ENCODE measurements around the gene CRYL1. TPM values are rescaled to one million over a fixed set of nuclear protein-coding genes. Genes with fewer than 3 reads are reported as not detected.

Gene CRYL1
- total and polyA plus RNA-seq, 2 experiments from 2014 or later = 11.3 to 16.1 TPM

- Histone ChIP-seq H3K9ac (no peak overlapping the region), H3K4me2 (ENCODE audit: unreplicated experiment) (no peak overlapping the region), H3K4me3 (no peak overlapping the region), H3K9me2 (ENCODE audit: insufficient read depth) (no peaks in the 10 kb centered on the region), H3K4me1 (ENCODE audit: insufficient read depth) (no peaks in the 10 kb centered on the region), H4K20me1 (ENCODE audit: insufficient read depth) (no peaks in the 10 kb centered on the region), H3K27ac (no peak overlapping the region), H3F3A (ENCODE audit: insufficient read depth) (no peaks in the 10 kb centered on the region), H3K36me3 (ENCODE audit: low read depth) (no peaks in the 10 kb centered on the region), H3K27me3 (replicated peaks; ENCODE audit: insufficient read depth) (no peaks in the 10 kb centered on the region), H3K79me2 (ENCODE audit: insufficient read depth) (no peaks in the 10 kb centered on the region), H2AFZ (no peak overlapping the region), H3K9me3 (ENCODE audit: low read depth) (no peaks in the 10 kb centered on the region)
- in situ Hi-C loops (cut with MboI) = loop anchor here (10.0 kb wide), 1 partner anchor 288 kb away; the partner anchor contains the start of gene GJB2
- TF ChIP-seq EZH2phosphoT487 (IDR thresholded peaks at IDR 0.05; ENCODE audit: insufficient read depth, low read depth) (no peak), EZH2 (IDR thresholded peaks at IDR 0.05; ENCODE audit: insufficient read depth, poor library complexity, severe bottlenecking) (no peak)
- no peak for DNase-seq
- 83 to 88% methylated on average over 11 of the region's 11 CpGs for WGBS, 2 experiments (ENCODE audit: low coverage in 1 of 2, low lambda C conversion rate in 2 of 2, missing lambda C conversion rate in 2 of 2)
Measured at GRCh38 chr13:20482275-20482761, 43.3 kb downstream of the CRYL1 start.

GRCh38 chr13:20477394-20477793 is 48.3 kb downstream of the CRYL1 start:
- no peak for TF ChIP-seq EZH2phosphoT487 (IDR thresholded peaks at IDR 0.05; ENCODE audit: insufficient read depth, low read depth)
- no peak for TF ChIP-seq EZH2 (IDR thresholded peaks at IDR 0.05; ENCODE audit: insufficient read depth, poor library complexity, severe bottlenecking)
- Histone ChIP-seq H3K9ac (no peak overlapping the region), H3F3A (ENCODE audit: insufficient read depth) (no peaks in the 10 kb centered on the region), H3K27ac (no peak overlapping the region), H3K79me2 (ENCODE audit: insufficient read depth) (no peaks in the 10 kb centered on the region), H3K36me3 (ENCODE audit: low read depth) (no peaks in the 10 kb centered on the region), H3K4me3 (no peak overlapping the region), H3K9me3 (ENCODE audit: low read depth) (no peaks in the 10 kb centered on the region), H2AFZ (no peak overlapping the region), H3K9me2 (ENCODE audit: insufficient read depth) (no peaks in the 10 kb centered on the region), H3K4me1 (ENCODE audit: insufficient read depth) (no peaks in the 10 kb centered on the region), H3K27me3 (replicated peaks; ENCODE audit: insufficient read depth) (no peaks in the 10 kb centered on the region), H4K20me1 (ENCODE audit: insufficient read depth) (no peaks in the 10 kb centered on the region), H3K4me2 (ENCODE audit: unreplicated experiment) (no peak overlapping the region)
- WGBS, 2 experiments (ENCODE audit: low coverage in 1 of 2, low lambda C conversion rate in 2 of 2, missing lambda C conversion rate in 2 of 2) = 86 to 91% methylated on average over 3 of the region's 3 CpGs
- in situ Hi-C loops (cut with MboI) = no loop called here
- DNase-seq = no peak

DNA sequence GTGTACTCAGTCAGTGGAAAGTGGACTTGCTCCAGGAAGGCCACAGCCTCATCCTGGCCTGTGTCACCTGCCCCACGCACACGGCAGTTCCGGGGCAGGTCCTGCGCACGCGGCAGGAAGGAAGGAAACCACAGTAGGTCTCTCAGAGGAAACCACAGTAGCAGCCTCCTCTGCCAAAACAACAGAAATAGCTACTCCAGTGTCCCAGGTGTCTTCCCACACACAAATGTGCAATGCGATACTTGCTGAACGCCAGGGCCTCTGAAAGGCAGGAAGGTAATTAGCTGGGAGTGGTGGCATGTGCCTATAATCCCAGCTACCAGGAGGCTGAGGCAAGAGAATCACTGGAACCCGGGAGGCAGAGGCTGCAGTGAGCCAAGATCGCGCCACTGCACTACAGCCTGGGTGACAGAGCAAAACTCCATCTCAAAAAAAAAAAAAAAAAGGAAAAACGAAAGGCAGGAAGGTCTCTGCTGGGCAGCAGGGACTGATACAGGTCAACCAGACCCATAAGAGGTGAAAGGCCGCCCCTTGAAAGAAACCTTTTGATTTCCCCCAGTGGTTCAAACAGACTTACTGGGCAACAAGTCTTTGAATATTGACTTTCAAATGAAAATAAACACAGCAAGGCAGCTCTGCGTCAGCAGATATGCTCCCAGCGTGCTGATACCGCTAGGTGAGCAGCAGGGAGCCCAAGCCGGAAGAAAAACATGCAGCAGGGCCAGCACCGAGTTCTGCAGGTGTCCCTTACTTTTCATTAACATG is 49.5 kb downstream of the CRYL1 start:
- Histone ChIP-seq H3K27me3 (replicated peaks; ENCODE audit: insufficient read depth) (no peaks in the 10 kb centered on the region), H3F3A (ENCODE audit: insufficient read depth) (no peaks in the 10 kb centered on the region), H3K9me2 (ENCODE audit: insufficient read depth) (no peaks in the 10 kb centered on the region), H3K4me3 (no peak overlapping the region), H3K4me1 (ENCODE audit: insufficient read depth) (no peaks in the 10 kb centered on the region), H3K9me3 (ENCODE audit: low read depth) (no peaks in the 10 kb centered on the region), H3K27ac (no peak overlapping the region), H3K79me2 (ENCODE audit: insufficient read depth) (no peaks in the 10 kb centered on the region), H3K36me3 (ENCODE audit: low read depth) (no peaks in the 10 kb centered on the region), H3K4me2 (ENCODE audit: unreplicated experiment) (no peak overlapping the region), H4K20me1 (ENCODE audit: insufficient read depth) (no peaks in the 10 kb centered on the region), H3K9ac (no peak overlapping the region), H2AFZ (no peak overlapping the region)
- in situ Hi-C loops (cut with MboI) = no loop called here
- 76 to 78% methylated on average over 14 to 17 of the region's 18 CpGs for WGBS, 2 experiments (ENCODE audit: low coverage in 1 of 2, low lambda C conversion rate in 2 of 2, missing lambda C conversion rate in 2 of 2)
- TF ChIP-seq EZH2phosphoT487 (IDR thresholded peaks at IDR 0.05; ENCODE audit: insufficient read depth, low read depth) = no peak
- TF ChIP-seq EZH2 (IDR thresholded peaks at IDR 0.05; ENCODE audit: insufficient read depth, poor library complexity, severe bottlenecking) = no peak
- no peak for DNase-seq

- no peaks in the 10 kb centered on the region for H3K9me2 ChIP-seq (ENCODE audit: insufficient read depth)
- no peaks in the 10 kb centered on the region for H3K36me3 ChIP-seq (ENCODE audit: low read depth)
- in situ Hi-C loops (cut with MboI) = no loop called here
- H3K4me3 ChIP-seq = no peak overlapping the region
- 91 to 94% methylated on average over 3 of the region's 3 CpGs for WGBS, 2 experiments (ENCODE audit: low coverage in 1 of 2, low lambda C conversion rate in 2 of 2, missing lambda C conversion rate in 2 of 2)
- H3K4me2 ChIP-seq (ENCODE audit: unreplicated experiment) = no peak overlapping the region
- DNase-seq = no peak
- no peaks in the 10 kb centered on the region for H3K79me2 ChIP-seq (ENCODE audit: insufficient read depth)
- no peaks in the 10 kb centered on the region for H3K9me3 ChIP-seq (ENCODE audit: low read depth)
- no peaks in the 10 kb centered on the region for H3K4me1 ChIP-seq (ENCODE audit: insufficient read depth)
- H2AFZ ChIP-seq = no peak overlapping the region
- no peaks in the 10 kb centered on the region for H4K20me1 ChIP-seq (ENCODE audit: insufficient read depth)
- no peak overlapping the region for H3K9ac ChIP-seq
- H3K27me3 ChIP-seq (replicated peaks; ENCODE audit: insufficient read depth) = no peaks in the 10 kb centered on the region
- no peaks in the 10 kb centered on the region for H3F3A ChIP-seq (ENCODE audit: insufficient read depth)
- no peak for TF ChIP-seq EZH2 (IDR thresholded peaks at IDR 0.05; ENCODE audit: insufficient read depth, poor library complexity, severe bottlenecking)
- no peak overlapping the region for H3K27ac ChIP-seq
Measured at GRCh38 chr13:20474515-20474914, 51.1 kb downstream of the CRYL1 start.

All from GM23248 (cell line).